OCI-LY7 (cell line): ENCODE results near the gene PLEKHM3.

Source experiments
- EZH2phosphoT487 ChIP-seq: fragments of 200-600 bp; sonication (generic); IDR thresholded peaks from 2 replicates; pipeline ENCODE4 v1.6.1; 2018; ENCODE audit warnings: low read depth, borderline replicate concordance, mild to moderate bottlenecking, mixed run types, antibody characterized with exemption, low read length, moderate library complexity, mixed read lengths
- TF ChIP-seq, protein P1 (sequence below): fragments of 200-600 bp; sonication (generic); conservative IDR thresholded peaks from 2 replicates; pipeline ENCODE4 v1.5.1; 2014; ENCODE audit warnings: mild to moderate bottlenecking, antibody characterized with exemption, low read length, moderate library complexity, mixed read lengths

DNA sequence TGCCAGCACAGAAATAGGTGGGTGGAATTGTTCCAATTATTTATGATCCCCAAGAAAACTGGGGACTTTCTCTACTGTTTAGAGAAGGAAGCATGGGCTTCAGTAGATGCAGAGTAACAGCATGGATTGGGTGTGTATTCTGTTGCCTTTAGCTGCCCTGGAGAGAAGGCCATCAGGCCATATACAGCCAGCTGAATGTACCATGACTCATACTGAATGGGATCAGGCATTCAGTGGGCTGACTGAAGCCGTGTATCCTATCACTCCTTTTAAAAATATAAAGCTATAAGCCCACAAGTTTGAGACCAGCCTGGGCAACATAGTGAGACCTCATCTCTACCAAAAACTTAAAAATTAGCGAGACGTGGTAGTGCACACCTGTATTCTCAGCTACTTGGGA lies 16.7 kb upstream of the PLEKHM3 start:
- TF ChIP-seq, protein P1, sequence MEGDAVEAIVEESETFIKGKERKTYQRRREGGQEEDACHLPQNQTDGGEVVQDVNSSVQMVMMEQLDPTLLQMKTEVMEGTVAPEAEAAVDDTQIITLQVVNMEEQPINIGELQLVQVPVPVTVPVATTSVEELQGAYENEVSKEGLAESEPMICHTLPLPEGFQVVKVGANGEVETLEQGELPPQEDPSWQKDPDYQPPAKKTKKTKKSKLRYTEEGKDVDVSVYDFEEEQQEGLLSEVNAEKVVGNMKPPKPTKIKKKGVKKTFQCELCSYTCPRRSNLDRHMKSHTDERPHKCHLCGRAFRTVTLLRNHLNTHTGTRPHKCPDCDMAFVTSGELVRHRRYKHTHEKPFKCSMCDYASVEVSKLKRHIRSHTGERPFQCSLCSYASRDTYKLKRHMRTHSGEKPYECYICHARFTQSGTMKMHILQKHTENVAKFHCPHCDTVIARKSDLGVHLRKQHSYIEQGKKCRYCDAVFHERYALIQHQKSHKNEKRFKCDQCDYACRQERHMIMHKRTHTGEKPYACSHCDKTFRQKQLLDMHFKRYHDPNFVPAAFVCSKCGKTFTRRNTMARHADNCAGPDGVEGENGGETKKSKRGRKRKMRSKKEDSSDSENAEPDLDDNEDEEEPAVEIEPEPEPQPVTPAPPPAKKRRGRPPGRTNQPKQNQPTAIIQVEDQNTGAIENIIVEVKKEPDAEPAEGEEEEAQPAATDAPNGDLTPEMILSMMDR = no peak
- TF ChIP-seq EZH2phosphoT487 = no peak
